Smooth muscle cell of bladder (primary cell): ENCODE results near the gene BTF3. TPM values are rescaled to one million over a fixed set of nuclear protein-coding genes. Genes with fewer than 3 reads are reported as not detected.

ENCODE experiments used
- total RNA-seq: library from RNA; depleted of rRNA; stranded (reverse); fragments of >200 nt; gene quantifications from 2 replicates; pipeline ENCODE4 v1.2.3, GENCODE V29; 2014

Gene BTF3
- 201 and 214 TPM in 2 replicates for total RNA-seq

GRCh38 chr5:73498057-73498992 is at the start of gene BTF3:
Gene BTF3, plus strand, starts transcription at chr5:73498442. Its CDS starts 226 bp downstream, at chr5:73498668.

GRCh38 chr5:73448463-73449136 is 49.6 kb upstream of the BTF3 start, which contains the start of gene FOXD1:
Gene FOXD1, minus strand, starts transcription at chr5:73448777. Its CDS starts 415 bp downstream, at chr5:73448362.

Other genes starting within 250 kb of the BTF3 start
- 0.28 and 0.65 TPM in 2 replicates for gene FOXD1, start 49.7 kb upstream of the BTF3 start, total RNA-seq
- gene ANKRA2, start 67.2 kb downstream of the BTF3 start, total RNA-seq, result 15.3 and 24.9 TPM in 2 replicates
- 14.5 and 18.9 TPM in 2 replicates for gene UTP15, start 67.3 kb downstream of the BTF3 start, total RNA-seq
- 10.4 and 15.9 TPM in 2 replicates for gene ARHGEF28, start 127.8 kb downstream of the BTF3 start, total RNA-seq